ENCODE results near the gene DTD1.

The DTD1 gene

GRCh38 chr20:18692447-18692846 is 104.6 kb downstream of the DTD1 start:
- Histone ChIP-seq H3K27ac (no peak overlapping the region), H3K4me3 (no peak overlapping the region)

- H3K4me3 ChIP-seq, result no peak overlapping the region
- no peak overlapping the region for H3K27ac ChIP-seq
Observed at GRCh38 chr20:18694071-18694470, 106.2 kb downstream of the DTD1 start.

DNA sequence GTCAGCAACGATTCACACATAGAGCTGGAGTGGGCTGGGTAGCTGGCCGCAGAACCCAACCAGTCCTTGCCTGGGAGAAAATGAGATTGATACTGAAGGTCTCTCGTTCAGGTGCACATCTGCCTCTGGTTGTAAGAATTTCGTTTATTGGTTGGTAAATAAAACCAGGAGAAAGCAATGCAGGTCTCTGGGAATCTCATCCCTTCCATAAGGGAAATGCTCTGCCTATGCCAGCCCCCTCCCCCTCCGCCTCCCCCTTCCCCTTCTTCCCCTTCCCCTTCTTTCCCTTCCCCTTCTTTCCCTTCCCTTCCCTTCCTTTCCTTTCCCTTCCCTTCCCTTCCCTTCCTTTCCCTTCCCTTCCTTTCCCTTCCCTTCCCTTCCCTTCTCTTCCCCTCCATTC is 107.3 kb downstream of the DTD1 start:
- Histone ChIP-seq H3K4me3 (no peak overlapping the region), H3K27ac (no peak overlapping the region)

GRCh38 chr20:18698735-18699380 is 111.0 kb downstream of the DTD1 start:
- Histone ChIP-seq H3K4me3 (no peak overlapping the region), H3K27ac (no peak overlapping the region)

- no peak overlapping the region for H3K4me3 ChIP-seq
- H3K27ac ChIP-seq, result no peak overlapping the region
Observed at GRCh38 chr20:18701969-18702368, 114.1 kb downstream of the DTD1 start.

DNA sequence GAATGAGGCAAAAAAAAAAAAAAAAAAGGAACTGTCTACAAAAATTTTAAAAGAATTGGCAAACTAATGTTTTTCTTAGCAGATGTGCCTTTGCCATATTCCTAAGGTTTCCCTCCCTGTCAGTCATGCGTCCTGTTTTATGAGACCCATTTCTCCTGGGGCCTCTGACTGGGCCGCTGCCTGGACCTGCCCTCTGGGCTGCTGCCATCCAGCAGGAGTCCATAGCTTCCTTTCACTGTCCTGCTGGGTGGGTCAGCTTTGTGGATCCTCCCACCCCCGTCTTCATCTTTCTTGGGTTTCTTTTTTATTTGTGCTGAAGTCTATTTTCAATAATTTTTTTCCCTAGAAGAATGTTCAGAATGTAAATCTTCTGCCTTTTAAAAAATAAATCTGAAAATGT is 114.9 kb downstream of the DTD1 start:
- H3K4me3 ChIP-seq, result no peak overlapping the region
- H3K27ac ChIP-seq, result peak overlapping the region in 1 of 21 experiments; percentile 3

GRCh38 chr20:18705490-18705889 is 117.6 kb downstream of the DTD1 start:
- Histone ChIP-seq H3K27ac (peak overlapping the region in 4 of 21 experiments; percentile 35 to 54 (median 42)), H3K4me3 (no peak overlapping the region)

- Histone ChIP-seq H3K4me3 (no peak overlapping the region), H3K27ac (peak overlapping the region in 4 of 21 experiments; percentile 36 to 54 (median 42))
Observed at GRCh38 chr20:18705910-18706309, 118.1 kb downstream of the DTD1 start.

- Histone ChIP-seq H3K27ac (peak overlapping the region in 1 of 21 experiments; percentile 16), H3K4me3 (no peak overlapping the region)
Observed at GRCh38 chr20:18712131-18712530, 124.3 kb downstream of the DTD1 start.

GRCh38 chr20:18712882-18713281 is 125.0 kb downstream of the DTD1 start:
- Histone ChIP-seq H3K27ac (no peak overlapping the region), H3K4me3 (no peak overlapping the region)

DNA sequence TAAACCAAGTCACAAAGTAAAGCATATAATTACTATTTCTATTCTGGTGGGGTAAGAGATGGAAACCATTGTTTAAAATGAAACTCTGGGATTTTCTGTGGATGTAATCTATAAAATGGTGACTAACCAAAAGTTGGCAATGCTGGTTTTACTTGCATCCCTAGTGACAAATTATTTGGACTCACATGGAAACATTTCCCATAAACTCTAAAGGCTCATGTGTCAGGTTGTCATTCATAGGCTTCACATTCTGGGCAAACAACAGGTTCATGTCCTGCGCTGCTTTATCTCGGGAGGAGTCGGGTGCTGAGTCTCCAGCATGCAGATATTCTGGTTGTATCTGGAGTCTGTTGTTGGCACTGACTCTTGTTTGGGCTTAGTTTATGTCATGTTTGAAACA is 127.7 kb downstream of the DTD1 start:
- Histone ChIP-seq H3K27ac (no peak overlapping the region), H3K4me3 (no peak overlapping the region)

DNA sequence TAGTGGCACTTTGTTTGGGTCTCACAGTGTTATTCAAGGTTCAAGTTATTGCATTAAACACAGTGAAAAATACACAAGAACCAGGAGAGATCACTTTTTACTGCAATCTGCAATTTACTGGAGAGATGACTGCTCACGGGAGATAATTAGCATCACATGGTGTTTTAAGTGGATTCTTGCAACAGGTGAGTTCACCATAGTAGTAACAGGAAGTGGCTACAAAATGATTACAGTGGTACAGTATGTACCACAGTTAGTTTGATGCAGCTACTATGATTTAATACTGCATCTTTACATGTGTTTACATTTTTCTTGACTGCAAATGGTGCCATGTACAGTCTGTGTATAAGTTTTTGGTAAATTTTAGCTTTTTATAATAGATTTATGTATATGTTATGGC is 129.2 kb downstream of the DTD1 start:
- no peak overlapping the region for H3K4me3 ChIP-seq

DNA sequence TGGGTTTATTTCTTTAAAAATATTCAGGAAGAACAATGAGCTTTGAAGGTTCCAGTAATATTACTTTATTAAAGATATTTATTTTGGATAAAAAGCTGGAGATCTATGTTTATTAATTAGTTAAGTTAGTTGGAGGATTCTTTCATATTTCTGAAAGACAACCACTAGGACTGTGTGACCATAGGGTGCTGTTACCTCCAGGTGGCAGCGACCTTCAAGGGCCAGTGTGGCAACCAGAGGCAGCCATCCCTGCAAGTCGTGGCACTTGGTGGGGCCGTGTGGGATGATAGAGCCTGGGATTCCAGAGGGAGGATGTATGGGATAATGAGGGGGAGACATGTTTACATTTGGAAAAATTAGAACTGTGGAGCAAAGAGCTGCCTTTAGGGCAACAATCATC is 130.3 kb downstream of the DTD1 start:
- Histone ChIP-seq H3K27ac (no peak overlapping the region), H3K4me3 (no peak overlapping the region)

More for the DNA sequence above, 129.2 kb downstream of the DTD1 start:
- no peak overlapping the region for H3K27ac ChIP-seq

DNA sequence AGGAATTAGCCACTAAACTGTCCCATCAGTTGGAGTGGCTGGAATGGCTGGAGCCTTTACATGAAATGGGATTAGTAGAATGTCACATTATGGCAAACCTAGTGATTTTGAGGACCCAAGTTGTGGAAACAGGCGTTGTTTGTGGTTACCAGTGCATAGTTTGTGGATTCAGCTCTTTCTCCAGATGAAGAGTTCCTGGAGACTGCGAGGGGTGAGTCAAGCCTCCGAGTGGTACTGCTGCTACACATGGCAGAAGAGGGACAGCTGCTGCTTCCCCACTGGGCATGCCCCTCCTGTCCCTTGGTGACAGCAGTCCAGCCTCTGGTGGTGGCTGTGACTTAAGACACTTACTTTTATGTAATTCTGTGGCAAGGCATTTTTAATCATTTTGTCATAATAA is 131.6 kb downstream of the DTD1 start:
- H3K27ac ChIP-seq, result no peak overlapping the region
- no peak overlapping the region for H3K4me3 ChIP-seq

DNA sequence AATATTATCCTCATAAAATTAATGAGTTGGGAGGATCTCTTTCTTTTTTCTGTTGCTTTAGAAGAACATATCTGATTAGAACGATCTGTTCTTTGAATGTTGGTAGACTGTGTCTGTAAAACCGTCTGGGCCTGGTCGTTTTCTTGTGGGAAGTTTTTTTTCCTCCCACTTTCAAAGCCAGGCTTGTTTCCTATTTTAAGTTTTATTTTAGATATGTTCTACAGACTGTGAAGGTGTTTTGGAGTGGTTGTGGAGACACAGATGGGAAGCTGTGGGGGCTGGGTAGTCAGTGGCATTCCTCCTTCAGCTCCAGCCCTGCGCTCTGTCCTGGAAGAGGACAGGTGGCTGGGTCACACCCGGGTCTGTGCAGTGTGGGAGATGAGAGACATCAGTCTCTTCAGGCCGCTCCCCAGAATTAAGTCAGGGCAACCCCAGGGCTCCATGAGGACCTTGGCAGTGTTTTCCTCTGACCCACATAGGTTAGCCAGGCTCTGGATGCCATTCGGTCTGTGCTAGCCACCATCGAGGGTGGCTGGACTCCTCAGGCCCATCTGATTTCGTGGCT is 133.8 kb downstream of the DTD1 start:
- no peak overlapping the region for H3K4me3 ChIP-seq

DNA sequence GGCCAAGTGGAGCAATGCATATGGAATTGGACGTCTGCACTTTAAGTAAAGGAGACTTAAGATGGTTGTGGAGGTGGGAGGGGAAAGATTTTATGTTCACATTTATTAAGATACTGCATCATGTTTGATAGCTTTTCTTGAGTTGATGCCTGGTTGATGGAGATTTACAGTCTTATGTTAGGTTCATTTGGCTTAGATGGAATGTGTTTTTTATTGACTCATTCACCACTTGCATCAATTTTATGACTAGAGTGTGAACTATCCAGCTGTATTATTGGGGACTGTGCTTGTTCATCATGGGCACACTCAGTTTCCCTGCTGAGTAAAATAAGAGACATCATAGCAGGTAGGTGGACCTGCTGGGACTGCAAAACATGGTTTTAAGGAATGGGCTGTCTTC is 134.5 kb downstream of the DTD1 start:
- no peak overlapping the region for H3K4me3 ChIP-seq
- no peak overlapping the region for H3K27ac ChIP-seq

More for the DNA sequence above, 133.8 kb downstream of the DTD1 start:
- no peak overlapping the region for H3K27ac ChIP-seq

DNA sequence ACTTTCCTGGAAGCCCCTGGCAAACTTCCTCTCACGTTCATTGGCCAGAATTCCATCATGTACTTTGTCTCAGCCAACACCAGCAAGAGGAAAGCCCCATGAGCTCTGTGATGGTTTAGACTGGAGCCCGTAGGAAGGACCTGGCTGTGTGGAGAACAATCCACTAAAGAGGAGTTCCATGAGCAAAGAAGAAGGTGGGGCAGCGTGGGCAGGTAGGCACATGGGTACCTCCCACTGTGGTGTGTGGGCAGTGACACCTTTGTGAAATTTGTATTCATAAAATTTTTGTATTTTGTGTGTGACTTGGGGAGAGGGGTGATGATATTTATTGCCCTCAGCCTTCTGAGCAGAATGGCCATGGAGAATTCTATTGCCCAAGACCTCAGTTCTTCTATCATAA is 136.2 kb downstream of the DTD1 start:
- H3K27ac ChIP-seq, result no peak overlapping the region
- H3K4me3 ChIP-seq, result no peak overlapping the region

GRCh38 chr20:18724788-18725464 is 137.1 kb downstream of the DTD1 start:
- H3K27ac ChIP-seq, result no peak overlapping the region
- H3K4me3 ChIP-seq, result no peak overlapping the region

DNA sequence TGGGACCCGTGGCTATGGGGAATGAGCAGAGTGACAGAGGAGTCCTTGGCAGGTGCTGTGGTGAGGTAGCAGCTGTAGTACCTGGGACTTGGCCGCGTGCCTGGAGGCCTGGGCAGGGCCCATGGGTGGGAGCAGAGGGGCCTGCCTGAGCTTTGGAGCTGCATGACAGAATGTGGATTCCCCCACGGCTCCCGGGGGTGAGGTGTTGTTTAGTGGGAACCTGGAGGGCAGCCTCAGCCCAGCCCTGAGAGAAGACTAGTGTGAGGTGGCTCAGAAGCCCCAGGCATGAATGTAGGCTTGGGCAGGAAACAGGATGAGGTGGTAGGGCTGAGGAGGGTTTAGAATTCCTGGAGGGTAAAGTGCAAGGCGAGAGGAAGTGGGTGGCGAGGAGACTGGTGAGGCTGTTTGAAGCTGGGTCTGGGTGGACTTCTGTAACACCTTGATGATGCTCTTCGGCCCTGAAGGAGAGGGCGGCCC is 139.2 kb downstream of the DTD1 start:
- no peak overlapping the region for H3K4me3 ChIP-seq

GRCh38 chr20:18728165-18728869 is 140.5 kb downstream of the DTD1 start:
- Histone ChIP-seq H3K27ac (no peak overlapping the region), H3K4me3 (no peak overlapping the region)

More for the DNA sequence above, 139.2 kb downstream of the DTD1 start:
- no peak overlapping the region for H3K27ac ChIP-seq

DNA sequence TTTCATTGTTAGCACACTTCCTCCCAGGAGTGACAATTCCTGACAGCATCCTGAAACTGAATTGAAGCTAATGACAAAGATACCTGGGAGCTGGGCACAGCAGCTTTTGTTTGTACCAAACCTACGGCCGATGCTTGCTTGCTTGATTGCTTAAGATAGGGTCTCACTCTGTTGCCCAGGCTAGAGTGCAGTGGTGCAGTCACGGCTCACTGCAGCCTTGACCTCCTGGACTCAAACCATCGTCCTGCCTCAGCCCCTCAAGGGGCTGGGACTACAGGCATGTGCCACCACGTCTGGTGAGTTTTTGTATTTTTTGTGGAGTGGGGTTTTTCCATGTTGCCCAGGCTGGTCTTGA is 141.0 kb downstream of the DTD1 start:
- Histone ChIP-seq H3K27ac (no peak overlapping the region), H3K4me3 (no peak overlapping the region)
